DND-41 (cell line): ENCODE measurements around the gene MAB21L4.

Source experiments
- EZH2 ChIP-seq: IDR thresholded peaks from 3 replicates; pipeline ENCODE4 v1.6.1; 2012; ENCODE audit warnings: borderline replicate concordance, low read depth, mild to moderate bottlenecking, moderate library complexity, low read length, inconsistent platforms; ENCODE audit not compliant: severe bottlenecking
- TF ChIP-seq, protein P1 (sequence below): IDR thresholded peaks from 2 replicates; pipeline ENCODE4 v1.5.1; 2012; ENCODE audit warnings: borderline replicate concordance, low read length, moderate library complexity, mild to moderate bottlenecking; ENCODE audit not compliant: poor library complexity, severe bottlenecking; ENCODE audit errors: extremely low read depth

DNA sequence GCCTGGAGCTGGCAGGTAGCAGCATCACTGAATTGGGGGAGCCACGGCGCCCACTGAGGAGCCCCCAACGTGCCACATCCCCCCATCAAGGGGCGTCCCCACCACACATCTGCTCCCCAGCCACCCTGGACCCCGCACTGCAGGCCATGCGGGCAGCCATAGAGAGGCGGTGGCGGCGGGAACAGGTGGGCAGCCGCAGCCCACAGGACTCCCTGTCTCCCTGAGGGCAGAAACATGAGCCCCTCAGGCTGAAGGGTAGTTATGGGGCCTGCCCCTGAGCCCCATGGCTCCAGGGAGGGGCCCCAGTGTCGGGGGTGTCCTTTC is 36.7 kb upstream of the MAB21L4 start:
- TF ChIP-seq, protein P1, sequence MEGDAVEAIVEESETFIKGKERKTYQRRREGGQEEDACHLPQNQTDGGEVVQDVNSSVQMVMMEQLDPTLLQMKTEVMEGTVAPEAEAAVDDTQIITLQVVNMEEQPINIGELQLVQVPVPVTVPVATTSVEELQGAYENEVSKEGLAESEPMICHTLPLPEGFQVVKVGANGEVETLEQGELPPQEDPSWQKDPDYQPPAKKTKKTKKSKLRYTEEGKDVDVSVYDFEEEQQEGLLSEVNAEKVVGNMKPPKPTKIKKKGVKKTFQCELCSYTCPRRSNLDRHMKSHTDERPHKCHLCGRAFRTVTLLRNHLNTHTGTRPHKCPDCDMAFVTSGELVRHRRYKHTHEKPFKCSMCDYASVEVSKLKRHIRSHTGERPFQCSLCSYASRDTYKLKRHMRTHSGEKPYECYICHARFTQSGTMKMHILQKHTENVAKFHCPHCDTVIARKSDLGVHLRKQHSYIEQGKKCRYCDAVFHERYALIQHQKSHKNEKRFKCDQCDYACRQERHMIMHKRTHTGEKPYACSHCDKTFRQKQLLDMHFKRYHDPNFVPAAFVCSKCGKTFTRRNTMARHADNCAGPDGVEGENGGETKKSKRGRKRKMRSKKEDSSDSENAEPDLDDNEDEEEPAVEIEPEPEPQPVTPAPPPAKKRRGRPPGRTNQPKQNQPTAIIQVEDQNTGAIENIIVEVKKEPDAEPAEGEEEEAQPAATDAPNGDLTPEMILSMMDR: no peak
- TF ChIP-seq EZH2: no peak
